HG03280 (cell line): ENCODE data around the gene RBM47.
"Not testable (repeated sequence)": the region's sequence is repeated elsewhere in the genome, so short reads cannot be mapped to it uniquely, and the experiment has no call there.

Experiments
- ATAC-seq: cut with Tn5 transposase; IDR thresholded peaks from one replicate; pipeline ENCODE4 v1.9.1; 2021; ENCODE audit warnings: mild to moderate bottlenecking, moderate library complexity; ENCODE audit not compliant: unreplicated experiment

Gene RBM47

GRCh38 chr4:40564815-40565483, 64.7 kb downstream of the RBM47 start:
- ATAC-seq: no peak

- no peak for ATAC-seq
These were observed 65.7 kb downstream of the RBM47 start for GRCh38 chr4:40564004-40564403.

DNA sequence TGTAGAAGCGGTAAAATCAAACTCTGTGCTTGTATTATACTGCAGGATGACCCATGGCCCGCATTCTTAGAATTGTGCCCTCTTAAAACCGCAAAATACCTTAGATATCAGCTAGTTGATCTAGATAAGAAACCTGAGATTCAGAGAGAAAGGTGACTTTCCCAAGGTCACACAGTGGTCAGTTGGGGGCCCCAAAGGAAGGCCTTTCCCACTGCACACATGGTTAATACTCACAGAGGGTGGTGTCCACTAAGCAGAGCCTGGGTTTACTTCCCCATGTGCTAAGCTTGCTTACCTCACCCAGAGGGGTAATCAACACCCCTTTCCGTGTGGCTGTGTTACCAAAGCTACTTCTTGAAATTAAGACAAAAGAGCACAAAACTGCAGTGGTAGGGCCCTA, 66.3 kb downstream of the RBM47 start:
- no peak for ATAC-seq

DNA sequence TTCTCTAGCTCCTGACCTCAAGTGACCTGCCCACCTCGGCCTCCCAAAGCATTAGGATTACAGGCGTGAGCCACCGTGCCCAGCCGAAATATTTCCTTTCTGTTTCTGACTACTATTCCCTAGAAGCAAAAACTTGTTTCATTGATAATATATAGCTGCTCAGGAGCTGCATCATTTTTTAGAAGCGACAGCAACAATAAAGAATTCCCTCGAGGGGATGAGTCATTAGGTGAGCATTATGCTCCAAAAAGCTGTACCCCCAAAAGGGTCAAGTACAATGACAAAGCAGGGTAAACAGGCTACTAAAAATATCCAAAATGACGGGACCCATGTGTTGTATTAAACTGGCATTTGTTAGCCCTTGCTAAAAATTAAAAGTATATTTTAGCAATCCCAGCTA, 67.0 kb downstream of the RBM47 start:
- no peak for ATAC-seq

GRCh38 chr4:40562208-40562607, 67.5 kb downstream of the RBM47 start:
- ATAC-seq: no peak

GRCh38 chr4:40561543-40562177, 68.0 kb downstream of the RBM47 start:
- not testable (repeated sequence) for ATAC-seq

DNA sequence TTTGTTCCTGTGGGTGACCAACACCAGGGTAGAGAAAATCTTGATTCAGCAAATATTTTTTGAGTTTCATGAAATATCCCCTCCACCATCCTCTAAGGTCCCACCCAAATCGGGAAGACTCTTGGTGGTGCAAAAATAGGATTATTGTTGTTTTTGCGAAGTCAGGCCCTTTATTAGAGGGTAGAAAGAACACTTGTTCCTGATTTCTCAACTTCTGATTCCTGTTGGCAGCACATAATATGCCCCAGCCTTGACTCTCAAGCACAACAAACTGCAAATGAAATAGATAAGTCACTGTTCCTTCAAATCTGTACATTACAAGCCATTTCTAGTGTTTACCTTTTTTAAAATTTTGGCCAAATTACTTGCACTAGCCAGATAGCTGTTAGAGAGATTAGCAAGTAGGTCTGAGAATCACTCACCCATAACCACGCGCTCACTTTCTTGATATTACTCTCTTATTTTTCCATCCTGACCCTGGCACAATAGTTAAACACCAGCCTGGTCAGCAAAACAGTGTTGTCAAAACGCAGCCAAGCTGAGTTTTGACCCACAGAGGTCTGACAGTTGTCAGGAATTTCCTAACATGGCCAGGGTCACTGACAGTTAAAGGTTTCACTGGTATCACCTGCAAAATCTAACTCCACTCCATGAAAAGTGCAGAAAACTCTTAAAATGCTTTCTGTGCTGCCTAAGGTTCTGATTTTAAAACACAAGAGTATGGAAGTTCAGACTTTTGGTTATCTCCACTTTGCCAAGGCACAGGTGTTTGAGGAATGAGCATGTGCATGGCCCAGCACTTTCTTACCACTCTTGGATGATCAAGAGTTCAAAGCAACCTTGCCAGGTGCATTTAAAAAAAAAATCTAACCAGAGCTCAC, 69.8 kb downstream of the RBM47 start:
- ATAC-seq: peak; percentile 65

- no peak for ATAC-seq
These were observed 71.9 kb downstream of the RBM47 start for GRCh38 chr4:40557736-40558135.

- no peak for ATAC-seq
These were observed 74.3 kb downstream of the RBM47 start for GRCh38 chr4:40555176-40555900.

- not testable (repeated sequence) for ATAC-seq
These were observed 75.0 kb downstream of the RBM47 start for GRCh38 chr4:40554641-40555040.

DNA sequence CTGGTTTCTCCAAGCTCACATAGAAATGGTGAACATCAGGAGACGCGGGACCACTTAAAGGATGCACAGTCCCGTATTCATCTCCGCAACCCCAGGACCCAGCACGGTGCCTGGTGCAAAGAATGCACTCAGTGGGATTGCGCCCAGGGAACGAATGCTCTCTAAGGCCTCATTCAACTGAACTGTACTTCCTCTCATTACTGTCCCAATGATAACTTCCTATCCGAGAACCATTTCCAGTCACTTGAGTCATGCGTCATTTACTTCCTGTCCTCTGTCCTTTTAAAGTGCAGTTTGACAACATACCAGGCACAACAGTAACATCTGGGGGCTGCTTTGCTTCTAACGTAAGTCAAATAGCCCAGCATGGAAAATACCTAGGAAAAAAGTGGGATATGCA, 75.7 kb downstream of the RBM47 start:
- no peak for ATAC-seq

GRCh38 chr4:40552536-40552935, 77.1 kb downstream of the RBM47 start:
- ATAC-seq: no peak

DNA sequence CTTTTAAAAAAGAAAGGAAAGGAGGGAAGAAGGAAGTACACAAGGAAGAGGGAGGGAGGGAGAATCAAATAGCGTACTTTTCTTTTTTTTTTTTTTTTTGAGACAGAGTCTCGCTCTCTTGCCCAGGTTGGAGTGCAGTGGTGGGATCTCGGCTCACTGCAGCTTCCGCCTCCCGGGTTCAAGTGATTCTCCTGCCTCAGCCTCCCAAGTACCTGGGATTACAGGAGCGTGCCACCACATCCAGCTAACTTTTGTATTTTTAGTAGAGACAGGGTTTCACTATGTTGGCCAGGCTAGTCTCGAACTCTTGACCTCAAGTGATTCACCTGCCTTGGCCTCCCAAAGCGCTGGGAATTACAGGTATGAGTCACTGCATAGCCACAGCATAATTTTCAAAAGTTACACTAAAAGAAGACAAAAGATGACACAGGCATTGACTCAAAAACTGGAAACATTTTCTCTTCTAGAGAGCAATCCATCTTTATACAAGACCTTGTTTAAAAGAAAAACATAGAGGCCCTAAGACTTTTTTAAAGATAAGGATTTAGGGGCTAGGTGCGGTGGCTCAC, 78.0 kb downstream of the RBM47 start:
- not testable (repeated sequence) for ATAC-seq

DNA sequence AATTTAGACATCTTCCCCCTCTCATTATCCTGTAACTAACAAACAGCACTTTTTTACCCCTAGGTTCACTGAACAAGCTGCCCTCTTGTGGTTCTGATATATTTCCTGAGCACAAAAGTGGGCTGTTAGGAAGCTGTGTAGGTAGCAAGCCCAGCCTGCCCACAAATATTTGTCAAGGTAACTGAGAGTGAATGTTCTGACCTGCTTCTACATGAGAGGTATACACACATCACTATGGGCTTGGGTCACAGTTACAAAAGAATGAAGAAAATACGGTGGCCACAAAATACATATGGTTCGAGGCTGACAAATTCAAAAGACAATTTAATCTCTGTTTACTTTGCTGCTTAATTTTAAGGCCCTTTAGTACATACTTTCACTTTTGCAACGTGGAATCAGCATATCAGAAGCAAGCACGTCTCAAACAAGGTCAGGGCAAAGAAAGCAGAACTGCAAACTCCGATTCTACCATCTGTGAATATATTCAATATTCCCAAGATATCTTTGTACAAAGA, 78.7 kb downstream of the RBM47 start:
- ATAC-seq: peak; percentile 82

- no peak for ATAC-seq
These were observed 79.5 kb downstream of the RBM47 start for GRCh38 chr4:40550196-40550595.

DNA sequence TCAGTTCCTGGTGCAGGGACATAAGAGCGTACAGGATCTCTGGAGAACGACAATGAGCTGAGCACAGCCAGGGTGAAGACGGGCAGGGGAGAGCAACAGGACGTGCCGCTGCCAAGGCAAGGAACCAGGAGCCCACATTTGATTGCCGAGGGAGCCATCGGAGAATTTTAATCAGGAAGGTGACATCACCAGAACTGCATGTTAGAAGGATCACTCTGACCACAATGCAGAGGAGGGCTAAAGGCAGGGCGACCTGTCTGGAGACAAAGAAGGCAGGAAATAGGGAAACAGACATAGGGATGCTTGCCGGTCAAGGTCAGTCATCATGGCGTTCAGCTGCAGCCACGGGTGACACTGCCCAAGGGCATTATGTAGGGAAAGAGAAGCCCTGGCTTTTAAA, 81.4 kb downstream of the RBM47 start:
- ATAC-seq: no peak

- ATAC-seq: no peak
These were observed 81.9 kb downstream of the RBM47 start for GRCh38 chr4:40547789-40548132.

DNA sequence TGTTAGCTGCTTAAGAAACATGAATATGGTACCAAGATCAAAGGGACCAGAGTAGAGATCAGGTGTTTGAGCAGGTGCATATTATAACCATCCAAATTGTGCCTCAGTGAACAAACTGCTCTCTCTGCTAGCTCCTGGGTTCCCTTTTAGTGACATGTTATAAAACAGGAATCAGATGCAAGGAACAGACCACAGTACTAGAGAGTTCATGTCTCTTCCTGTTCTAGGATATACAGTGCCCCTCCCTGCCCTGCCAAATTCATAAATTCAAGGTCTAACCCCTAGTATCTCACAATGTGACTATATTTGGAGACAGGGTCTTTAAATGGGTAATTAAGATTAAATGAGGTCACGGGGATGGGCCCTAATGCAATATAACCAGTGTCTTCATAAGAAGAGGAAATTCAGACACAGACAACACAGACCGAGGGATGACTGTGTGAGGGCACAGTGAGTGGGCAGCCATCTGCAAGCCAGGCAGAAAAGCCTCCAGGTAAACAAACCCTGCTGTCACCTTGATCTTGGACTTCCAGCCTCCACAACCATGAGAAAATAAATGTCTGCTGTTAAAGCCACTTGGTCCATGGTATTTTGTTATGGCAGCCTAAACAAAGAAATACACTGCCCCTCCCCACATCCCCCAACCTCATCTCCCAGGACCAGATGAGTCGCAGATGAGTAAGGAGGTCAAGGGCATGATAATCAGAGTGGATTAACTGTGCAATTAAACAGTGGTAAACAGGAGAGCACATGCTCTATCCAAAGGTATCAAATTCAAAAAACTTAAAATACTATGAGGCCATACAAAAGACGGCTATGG, 82.5 kb downstream of the RBM47 start:
- ATAC-seq: no peak

DNA sequence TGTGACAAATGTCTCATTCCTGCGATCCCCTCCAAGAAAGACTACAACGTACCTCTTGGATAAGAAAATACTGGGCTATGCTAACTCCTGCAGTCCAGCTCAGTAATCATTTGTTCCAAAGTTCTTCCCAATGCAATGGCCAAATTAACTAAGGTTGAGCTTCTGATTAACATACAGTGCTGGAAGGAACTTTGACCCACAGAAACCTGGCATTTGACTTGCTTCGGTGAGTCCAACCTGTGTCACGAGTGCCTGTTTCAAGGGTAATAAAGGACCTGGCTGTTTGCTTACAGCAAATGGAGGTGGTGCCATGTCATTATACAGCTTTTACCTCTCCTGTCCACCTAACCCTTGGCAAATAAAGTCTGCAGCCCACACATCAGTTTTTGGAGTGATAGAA, 83.2 kb downstream of the RBM47 start:
- no peak for ATAC-seq

GRCh38 chr4:40545487-40545886, 84.2 kb downstream of the RBM47 start:
- not testable (repeated sequence) for ATAC-seq
